ENCODE measurements around the gene KCNE3. TPM values are rescaled to one million over a fixed set of nuclear protein-coding genes. Genes with fewer than 3 reads are reported as not detected.

KCNE3 gene
- total and polyA plus RNA-seq, 2 of the 13 experiments (the other 11 are each of a cell fraction or from before 2014, with no cell fraction given) = 0.33 to 2.2 TPM

DNA sequence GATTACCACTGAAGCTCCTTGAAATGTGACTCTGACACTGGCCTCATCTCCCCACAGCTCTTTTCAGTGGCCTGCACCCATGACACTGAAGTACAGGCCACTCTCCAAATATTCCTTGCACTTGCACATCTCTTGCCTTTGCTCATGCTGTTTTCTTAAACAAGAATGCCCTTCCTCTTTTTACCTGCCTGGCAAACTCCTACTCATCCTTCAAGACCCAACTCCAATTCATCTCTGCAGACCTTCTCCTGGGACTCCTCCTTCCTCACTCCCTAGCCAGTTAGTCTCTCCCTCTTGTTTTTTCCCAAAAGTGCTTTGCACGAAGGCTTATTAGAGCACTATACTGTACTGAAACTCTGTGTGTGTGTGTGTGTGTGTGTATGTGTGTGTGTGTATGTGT, 2.6 kb downstream of the KCNE3 start:
- Histone ChIP-seq H3K27me3 (ENCODE audit: control insufficient read depth in 1 of 2, insufficient read depth in 2 of 2, low read length in 2 of 2) (no peaks in the 10 kb centered on the region), H3K9me3 (ENCODE audit: low read length) (no peaks in the 10 kb centered on the region), H4K20me1 (ENCODE audit: insufficient read depth, low read length) (no peaks in the 10 kb centered on the region), H3K27ac (ENCODE audit: extremely low read length, insufficient read depth, low read length) (no peak overlapping the region), H2AFZ (ENCODE audit: low read length) (no peak overlapping the region), H3K36me3 (replicated peaks in 1 of 2; ENCODE audit: control insufficient read depth in 1 of 2, insufficient read depth in 2 of 2, low read length in 2 of 2) (no peaks in the 10 kb centered on the region), H3K79me2 (ENCODE audit: insufficient read depth, low read length) (no peaks in the 10 kb centered on the region), H3K4me3 (replicated peaks in 1 of 3; ENCODE audit: insufficient read depth in 1 of 3, low read depth in 2 of 3, low read length in 3 of 3) (no peak overlapping the region), H3K4me2 (ENCODE audit: low read depth, low read length) (no peak overlapping the region), H3K9ac (ENCODE audit: insufficient read depth, low read depth, low read length) (no peak overlapping the region), H3K4me1 (ENCODE audit: insufficient read depth, low read length) (peaks cover 66% of the 10 kb centered on the region)
- intact Hi-C loops (cut with micrococcal nuclease; ENCODE audit: unreplicated experiment) = no loop called here
- ATAC-seq = no peak
- TF ChIP-seq TFAP4 (IDR thresholded peaks at IDR 0.05; ENCODE audit: borderline replicate concordance, low read depth) (no peak), RAD51 (IDR thresholded peaks at IDR 0.05; ENCODE audit: borderline replicate concordance) (no peak), CBX1 (IDR thresholded peaks at IDR 0.05; ENCODE audit: low read depth) (no peak), RFXAP (CRISPR knock-in tag; IDR thresholded peaks at IDR 0.05; ENCODE audit: borderline replicate concordance) (no peak), CEBPB (IDR thresholded peaks at IDR 0.05; ENCODE audit: borderline replicate concordance, low read depth, low read length) (no peak), ZNF644 (CRISPR knock-in tag; IDR thresholded peaks at IDR 0.05; ENCODE audit: low read depth) (no peak), ZNF710 (CRISPR knock-in tag; IDR thresholded peaks at IDR 0.05; ENCODE audit: borderline replicate concordance) (no peak), ZNF292 (CRISPR knock-in tag; IDR thresholded peaks at IDR 0.05; ENCODE audit: borderline replicate concordance, low read depth) (no peak)
- 44% methylated on average over 1 of the region's 1 CpG for WGBS (ENCODE audit: low lambda C conversion rate)
- CTCF ChIA-PET (ENCODE audit: low intra/inter-chr PET ratio, low total read pairs) = no interaction called here
- no peak for FAIRE-seq
- POLR2A ChIA-PET = interaction anchor here (4.8 kb wide), 1 partner anchor 29 kb away, joined by 22 read pairs; the partner anchor contains the start of gene LIPT2
- in situ Hi-C loops (cut with HindIII; ENCODE audit: extremely low pct_ligation_motif_present, low pct_unique_long_range_greater_than_20kb) = loop anchor here (10.0 kb wide), 1 partner anchor 90 kb away; no protein-coding TSS in a partner anchor
- DNase-seq (ENCODE audit: low spot score) = no peak
- BruUV-seq (replicated peaks) = no TSS peak

All from HepG2 (cell line).